Liver (tissue), 9 donors: ENCODE data around the gene ZDHHC14. TPM values are rescaled to one million over a fixed set of nuclear protein-coding genes. Genes with fewer than 3 reads are reported as not detected.

Experiments
- DNase-seq: peaks from one replicate; pipeline ENCODE4 v3.0.0-alpha.2; 2017; ENCODE audit warnings: low spot score
- H3K27ac ChIP-seq, 2 donors: one replicate each; pipeline ENCODE4 v1.7.0; 2013; ENCODE audit warnings: inconsistent platforms in 2 of 2, low read length in 2 of 2, control low read depth in 1 of 2, low read depth in 1 of 2, mild to moderate bottlenecking in 1 of 2
- H3K27me3 ChIP-seq, 4 donors: one replicate each; pipeline versions ENCODE4 v1.6.1 to v1.7.0; 2013; ENCODE audit warnings: low read length in 3 of 4, inconsistent platforms in 1 of 4, mild to moderate bottlenecking in 1 of 4, moderate library complexity in 1 of 4; ENCODE audit not compliant: control insufficient read depth in 4 of 4, insufficient read depth in 4 of 4
- H3K36me3 ChIP-seq, 4 donors: one replicate each; pipeline versions ENCODE4 v1.6.1 to v1.7.0; 2013; ENCODE audit warnings: low read length in 3 of 4, mild to moderate bottlenecking in 3 of 4, low read depth in 1 of 4, moderate library complexity in 1 of 4; ENCODE audit not compliant: control insufficient read depth in 4 of 4, insufficient read depth in 3 of 4
- H3K4me1 ChIP-seq, 4 donors: one replicate each; pipeline versions ENCODE4 v1.6.1 to v1.7.0; 2013; ENCODE audit warnings: low read length in 3 of 4, mild to moderate bottlenecking in 3 of 4, moderate library complexity in 1 of 4; ENCODE audit not compliant: control insufficient read depth in 4 of 4, insufficient read depth in 4 of 4
- H3K4me3 ChIP-seq, 3 donors: one replicate each; pipeline versions ENCODE4 v1.6.1 to v1.7.0; 2013; ENCODE audit warnings: low read length in 3 of 3, control low read depth in 1 of 3, low read depth in 1 of 3, mild to moderate bottlenecking in 1 of 3
- H3K9ac ChIP-seq, 2 donors: one replicate each; pipeline ENCODE4 v1.7.0; 2013; ENCODE audit warnings: low read length in 2 of 2, mild to moderate bottlenecking in 2 of 2, moderate library complexity in 2 of 2, control low read depth in 1 of 2, low read depth in 1 of 2
- H3K9me3 ChIP-seq, 4 donors: one replicate each; pipeline versions ENCODE4 v1.6.1 to v1.7.0; 2013; ENCODE audit warnings: low read length in 3 of 4; ENCODE audit not compliant: control insufficient read depth in 4 of 4
- ATF3 ChIP-seq: IDR thresholded peaks from 2 replicates; pipeline ENCODE4 v1.6.1; 2016; ENCODE audit warnings: antibody characterized with exemption
- EGR1 ChIP-seq, 2 donors: IDR thresholded peaks; 2 replicates each; pipeline ENCODE4 v1.6.1; 2016 to 2018; ENCODE audit warnings: antibody characterized with exemption in 2 of 2, low read depth in 2 of 2
- FOXA1 ChIP-seq: IDR thresholded peaks from 2 replicates; pipeline ENCODE4 v1.6.1; 2016; ENCODE audit warnings: antibody characterized with exemption
- FOXA2 ChIP-seq: IDR thresholded peaks from 2 replicates; pipeline ENCODE4 v1.6.1; 2016; ENCODE audit warnings: antibody characterized with exemption
- GABPA ChIP-seq, 2 donors: IDR thresholded peaks in 1 of 2; conservative IDR thresholded peaks in 1 of 2; 2 replicates each; pipeline ENCODE4 v1.6.1; 2016; ENCODE audit warnings: antibody characterized with exemption in 2 of 2, mild to moderate bottlenecking in 1 of 2, moderate library complexity in 1 of 2
- HNF4A ChIP-seq, 2 donors: conservative IDR thresholded peaks; 2 replicates each; pipeline ENCODE4 v1.6.1; 2016; ENCODE audit warnings: antibody characterized with exemption in 2 of 2, mild to moderate bottlenecking in 2 of 2
- HNF4G ChIP-seq: IDR thresholded peaks from 2 replicates; pipeline ENCODE4 v1.6.1; 2016; ENCODE audit warnings: antibody characterized with exemption
- MAX ChIP-seq: IDR thresholded peaks from 2 replicates; pipeline ENCODE4 v1.6.1; 2016; ENCODE audit warnings: antibody characterized with exemption
- NR2F2 ChIP-seq: IDR thresholded peaks from 2 replicates; pipeline ENCODE4 v1.6.1; 2016; ENCODE audit warnings: antibody characterized with exemption
- RAD21 ChIP-seq, 2 donors: IDR thresholded peaks; 2 replicates each; pipeline ENCODE4 v1.6.1; 2016; ENCODE audit warnings: antibody characterized with exemption in 2 of 2, mild to moderate bottlenecking in 2 of 2
- REST ChIP-seq: IDR thresholded peaks from 2 replicates; pipeline ENCODE4 v1.6.1; 2016; ENCODE audit warnings: antibody characterized with exemption, mild to moderate bottlenecking
- RXRA ChIP-seq, 2 donors: IDR thresholded peaks; 2 replicates each; pipeline ENCODE4 v1.6.1; 2017 to 2018; ENCODE audit warnings: antibody characterized with exemption in 2 of 2, mild to moderate bottlenecking in 1 of 2
- SP1 ChIP-seq: IDR thresholded peaks from 2 replicates; pipeline ENCODE4 v1.6.1; 2018; ENCODE audit warnings: antibody characterized with exemption, mild to moderate bottlenecking
- TAF1 ChIP-seq: conservative IDR thresholded peaks from 2 replicates; pipeline ENCODE4 v1.6.1; 2016; ENCODE audit warnings: antibody characterized with exemption, mild to moderate bottlenecking
- YY1 ChIP-seq: IDR thresholded peaks from 2 replicates; pipeline ENCODE4 v1.6.1; 2016; ENCODE audit warnings: antibody characterized with exemption, mild to moderate bottlenecking
- ZBTB33 ChIP-seq: IDR thresholded peaks from 2 replicates; pipeline ENCODE4 v1.6.1; 2016; ENCODE audit warnings: antibody characterized with exemption
- WGBS: extraction: QIAGEN DNeasy Blood & Tissue Kit; methylation state at CpG from one replicate; pipeline ENCODE4 v1.1.7; 2013; 5-methylcytosine and 5-hydroxymethylcytosine counted together
- polyA plus RNA-seq, 2 donors: library from polyadenylated mRNA; stranded (reverse) in 1 of 2; unstranded in 1 of 2; fragments of 200-250 nt in 1 of 2; fragments of >200 nt in 1 of 2; fragmentation: Nextera tagmentation in 1 of 2; extraction: Ambion mirVana in 1 of 2; gene quantifications; one replicate each; pipeline versions ENCODE4 v1.2.1 to v1.2.3, GENCODE V29; 2013 to 2015
- total RNA-seq, 2 donors: library from RNA; depleted of rRNA; stranded (reverse); fragments of >200 nt; gene quantifications; one replicate each; pipeline ENCODE4 v1.2.3, GENCODE V29; 2014
- donor health status: healthy.
- donor health status: healthy.
- donor health status: healthy.
- donor health status: healthy.
- donor health status: healthy.

ZDHHC14 gene
- total and polyA plus RNA-seq, 4 donors = 4.4 to 11.7 (median 8.4) TPM

- Histone ChIP-seq H3K4me1 (peaks cover 0 to 2% (median under 1%) of the 10 kb centered on the region in 4 donors), H3K4me3 (no peak overlapping the region), H3K27ac (no peak overlapping the region), H3K9me3 (no peaks in the 10 kb centered on the region), H3K36me3 (peaks cover 0 to 5% (median 3%) of the 10 kb centered on the region in 4 donors), H3K9ac (no peak overlapping the region), H3K27me3 (no peaks in the 10 kb centered on the region)
- 92% methylated on average over 6 of the region's 6 CpGs for WGBS
- no peak for DNase-seq
- no peak for TF ChIP-seq HNF4G
- no peak for TF ChIP-seq RXRA (IDR thresholded peaks at IDR 0.05)
- no peak for TF ChIP-seq ZBTB33
- no peak for TF ChIP-seq EGR1 (IDR thresholded peaks at IDR 0.05; ENCODE audit: low read depth in 2 of 2)
- no peak for TF ChIP-seq NR2F2
- TF ChIP-seq TAF1 = no peak
- no peak for TF ChIP-seq RAD21 (IDR thresholded peaks at IDR 0.05)
- no peak for TF ChIP-seq YY1
- no peak for TF ChIP-seq HNF4A (conservative IDR thresholded peaks at IDR 0.05)
- TF ChIP-seq FOXA1 = no peak
These were observed 170.2 kb downstream of the ZDHHC14 start for GRCh38 chr6:157551041-157551832.

- H3K9me3 ChIP-seq = no peaks in the 10 kb centered on the region
- no peak overlapping the region for H3K9ac ChIP-seq
- peaks cover 5 to 11% (median 9%) of the 10 kb centered on the region in 4 donors for H3K4me1 ChIP-seq
- H3K36me3 ChIP-seq = peaks cover 0 to 5% (median 3%) of the 10 kb centered on the region in 4 donors
- no peak for DNase-seq
- H3K27ac ChIP-seq = no peak overlapping the region
- 93% methylated on average over 9 of the region's 9 CpGs for WGBS
- TF ChIP-seq RXRA (IDR thresholded peaks at IDR 0.05) (no peak), SP1 (no peak), NR2F2 (no peak)
- H3K4me3 ChIP-seq = no peak overlapping the region
- no peaks in the 10 kb centered on the region for H3K27me3 ChIP-seq
These were observed 171.2 kb downstream of the ZDHHC14 start for GRCh38 chr6:157552081-157552747.

DNA sequence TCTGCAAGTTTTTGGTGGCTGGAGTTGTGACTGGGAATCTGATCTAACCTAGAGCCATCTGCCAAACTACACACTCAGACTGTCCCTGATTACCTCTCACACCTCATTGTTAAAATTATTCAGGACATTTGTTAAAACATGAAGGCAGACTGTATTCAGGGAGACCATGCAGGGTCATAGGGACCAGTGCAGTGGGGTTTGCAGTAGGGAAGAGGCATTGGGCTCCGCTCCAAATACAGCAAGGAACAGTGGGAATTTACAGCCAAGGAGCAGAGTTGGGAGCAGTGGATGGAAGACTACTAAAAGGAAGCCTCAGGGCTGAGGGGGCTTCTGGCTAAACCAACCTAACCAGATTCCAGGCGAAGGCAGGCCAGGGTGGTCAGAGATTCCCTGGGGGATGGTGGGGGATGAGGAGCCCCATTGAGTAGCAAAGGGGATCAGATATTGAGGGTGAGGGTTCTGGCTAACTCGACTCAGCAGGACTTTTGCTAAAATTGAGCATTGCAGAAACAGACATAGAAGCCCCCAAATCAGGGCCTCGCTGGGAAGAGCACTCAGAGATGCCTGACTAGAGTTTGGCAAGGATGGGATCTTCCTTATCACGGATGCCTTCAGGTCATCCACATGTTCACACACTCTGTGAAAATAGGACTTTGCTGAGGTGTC, 172.0 kb downstream of the ZDHHC14 start:
- WGBS = 92% methylated on average over 5 of the region's 5 CpGs
- H3K27me3 ChIP-seq = no peaks in the 10 kb centered on the region
- H3K36me3 ChIP-seq = peaks cover 0 to 5% (median 3%) of the 10 kb centered on the region in 4 donors
- no peak overlapping the region for H3K27ac ChIP-seq
- TF ChIP-seq GABPA (IDR thresholded peaks at IDR 0.05 in 1 of 2, conservative IDR thresholded peaks at IDR 0.05 in 1 of 2) (no peak), ZBTB33 (no peak), YY1 (no peak), RXRA (IDR thresholded peaks at IDR 0.05) (no peak), EGR1 (IDR thresholded peaks at IDR 0.05; ENCODE audit: low read depth in 2 of 2) (no peak), RAD21 (IDR thresholded peaks at IDR 0.05) (no peak), MAX (no peak), NR2F2 (no peak), SP1 (no peak), REST (no peak), FOXA2 (no peak), ATF3 (no peak)
- no peak for DNase-seq
- no peak overlapping the region for H3K9ac ChIP-seq
- H3K9me3 ChIP-seq = no peaks in the 10 kb centered on the region
- no peak overlapping the region for H3K4me3 ChIP-seq
- peaks cover 5 to 19% (median 15%) of the 10 kb centered on the region in 4 donors for H3K4me1 ChIP-seq
